Pancreas (tissue), 10 donors: ENCODE data around the gene ZNF765. TPM values are rescaled to one million over a fixed set of nuclear protein-coding genes. Genes with fewer than 3 reads are reported as not detected.
"Not testable (repeated sequence)": the region's sequence is repeated elsewhere in the genome, so short reads cannot be mapped to it uniquely, and the experiment has no call there.

Experiments
- ATAC-seq, 4 donors: fragments of 200-7000 bp; cut with Tn5 transposase; one replicate each; pipeline versions ENCODE4 v1.8.0 to v1.9.1; 2020; ENCODE audit warnings: mild to moderate bottlenecking in 4 of 4, moderate library complexity in 4 of 4
- DNase-seq, 6 donors: peaks; one replicate each; pipeline ENCODE4 v3.0.0-alpha.2; 2020
- FAIRE-seq: peaks from 2 replicates; lab custom pipeline; 2012; peaks lifted over from hg19 to GRCh38; lab: Jason Lieb, UNC
- H3K27ac ChIP-seq, 4 donors: fragments of 200-600 bp; sonication (generic); 1 replicate in 3 of 4; 2 replicates in 1 of 4; pipeline versions ENCODE4 v1.5.0 to v1.8.0; 2020
- H3K27me3 ChIP-seq, 4 donors: fragments of 200-600 bp; one replicate each; pipeline ENCODE4 v1.8.0; 2021
- H3K36me3 ChIP-seq, 3 donors: fragments of 200-600 bp; sonication (generic) in 1 of 3; one replicate each; pipeline versions ENCODE4 v1.5.0 to v1.8.0; 2020 to 2021
- H3K4me1 ChIP-seq, 3 donors: fragments of 200-600 bp; one replicate each; pipeline ENCODE4 v1.8.0; 2021
- H3K4me3 ChIP-seq, 4 donors: fragments of 200-600 bp; sonication (generic) in 2 of 4; one replicate each; pipeline versions ENCODE4 v1.5.0 to v1.8.0; 2020 to 2021
- H3K9me3 ChIP-seq, 4 donors: fragments of 200-600 bp; one replicate each; pipeline ENCODE4 v1.8.0; 2021
- WGBS, 2 donors: extraction: QIAGEN DNeasy Blood & Tissue Kit; methylation state at CpG; one replicate each; pipeline ENCODE4 v1.1.7; 2013; 5-methylcytosine and 5-hydroxymethylcytosine counted together
- intact Hi-C, 3 donors: fragments of 100-400 bp; cut with DNase I; formaldehyde crosslinking; loops; one replicate each; pipeline versions ENCODE4 v1.11.1 to v1.14.2; 2022
- polyA plus RNA-seq, 2 donors: library from polyadenylated mRNA; stranded (reverse); fragments of 200-250 nt; gene quantifications; one replicate each; pipeline ENCODE4 v1.2.3, GENCODE V29; 2013
- total RNA-seq, 6 donors: library from RNA; stranded (reverse); fragmentation: NEBNext Ultra II Directional in 4 of 6; extraction: Animal tissue kit (Norgen Biotek cat#: 25700) in 4 of 6; gene quantifications; one replicate each; pipeline versions ENCODE4 v1.2.1 to v1.2.4, GENCODE V29; 2021 to 2023
- TF ChIP-seq, protein P1 (sequence below), 4 donors: fragments of 200-600 bp; sonication (generic) in 3 of 4; IDR thresholded peaks; one replicate each; pipeline versions ENCODE4 v1.5.0 to v1.8.0; 2021; ENCODE audit warnings: antibody characterized with exemption in 4 of 4
- donor health status: healthy with polysubstance abuse.
- donor health status: DM: no; HTN: no; CAD: no; lungs with moderate emphysema.
- donor health status: DM: no; HTN: no; CAD: no.
- donor health status: control.
- donor health status: control.
- donor health status: Bipolar disorder and iron deficiency.
- donor health status: DM: yes; HTN: yes; CAD: no.
- donor health status: DM: no; HTN: no; CAD: no.
- donor health status: DM: no; HTN: no; CAD: no.
- donor health status: DM: yes; HTN: yes; CAD: no.

ZNF765 gene
- total and polyA plus RNA-seq, 8 donors, result 3.5 to 10.1 (median 5.6) TPM

DNA sequence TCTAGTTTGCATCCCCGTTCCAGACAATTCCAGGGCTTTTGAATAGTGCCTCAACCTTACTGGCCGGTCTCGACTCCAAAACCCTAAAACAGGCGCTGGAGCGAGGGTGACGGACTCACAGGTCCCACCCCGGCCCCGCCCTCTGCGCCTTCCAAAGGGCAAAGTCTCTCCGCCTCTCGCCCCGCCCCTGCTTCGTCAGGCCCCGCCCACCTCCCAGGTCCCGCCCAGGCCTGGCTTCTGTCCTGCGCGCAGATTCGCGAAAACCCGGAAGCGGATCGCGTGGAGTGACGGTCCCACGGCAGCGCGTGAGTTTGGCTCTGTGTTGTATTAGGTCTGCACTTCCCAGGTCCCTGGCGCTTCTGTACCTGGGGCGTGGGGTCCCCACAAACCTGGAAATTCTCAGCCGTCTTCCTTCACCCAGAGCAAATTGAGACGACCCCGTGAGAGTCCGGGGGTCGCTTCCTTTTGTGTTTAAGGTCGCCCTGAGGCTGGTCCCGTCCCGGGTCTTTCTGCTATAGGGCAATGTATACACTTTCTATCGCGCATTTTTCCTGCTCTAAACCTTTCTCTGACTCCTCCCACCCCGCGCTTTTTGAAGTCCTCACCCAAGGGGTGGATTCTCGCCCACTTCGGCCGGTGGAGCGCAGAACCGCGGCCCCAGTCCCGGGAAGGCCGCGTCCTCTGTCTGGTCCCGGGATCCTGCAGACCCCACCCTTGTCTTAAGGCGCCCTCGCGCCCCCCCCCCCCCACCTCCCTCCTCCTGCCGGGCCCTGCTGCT lies 72.7 kb downstream of the ZNF765 start, which contains the start of gene ZNF813:
Gene ZNF813, plus strand, starts transcription at position 249 of the 778 bp plus-strand sequence. CDS start 16,090 bp downstream, outside the sequence.
- FAIRE-seq, result no peak
- Histone ChIP-seq H3K4me3 (peak within 1 kb of the TSS; percentile 65 to 73 (median 69)), H3K27me3 (no peaks in the 10 kb centered on the region), H3K27ac (peak within 1 kb of the TSS in 3 of 4 donors; percentile 52 to 71 (median 64)), H3K36me3 (no peaks in the 10 kb centered on the region), H3K4me1 (peaks cover 0 to 5% (median 3%) of the 10 kb centered on the region in 3 donors), H3K9me3 (no peaks in the 10 kb centered on the region)
- TF ChIP-seq, protein P1, sequence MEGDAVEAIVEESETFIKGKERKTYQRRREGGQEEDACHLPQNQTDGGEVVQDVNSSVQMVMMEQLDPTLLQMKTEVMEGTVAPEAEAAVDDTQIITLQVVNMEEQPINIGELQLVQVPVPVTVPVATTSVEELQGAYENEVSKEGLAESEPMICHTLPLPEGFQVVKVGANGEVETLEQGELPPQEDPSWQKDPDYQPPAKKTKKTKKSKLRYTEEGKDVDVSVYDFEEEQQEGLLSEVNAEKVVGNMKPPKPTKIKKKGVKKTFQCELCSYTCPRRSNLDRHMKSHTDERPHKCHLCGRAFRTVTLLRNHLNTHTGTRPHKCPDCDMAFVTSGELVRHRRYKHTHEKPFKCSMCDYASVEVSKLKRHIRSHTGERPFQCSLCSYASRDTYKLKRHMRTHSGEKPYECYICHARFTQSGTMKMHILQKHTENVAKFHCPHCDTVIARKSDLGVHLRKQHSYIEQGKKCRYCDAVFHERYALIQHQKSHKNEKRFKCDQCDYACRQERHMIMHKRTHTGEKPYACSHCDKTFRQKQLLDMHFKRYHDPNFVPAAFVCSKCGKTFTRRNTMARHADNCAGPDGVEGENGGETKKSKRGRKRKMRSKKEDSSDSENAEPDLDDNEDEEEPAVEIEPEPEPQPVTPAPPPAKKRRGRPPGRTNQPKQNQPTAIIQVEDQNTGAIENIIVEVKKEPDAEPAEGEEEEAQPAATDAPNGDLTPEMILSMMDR (IDR thresholded peaks at IDR 0.05), result no peak
- WGBS, 2 donors, result 0% methylated on average over 54 to 55 of the region's 55 CpGs
- intact Hi-C loops, result no loop called here
- DNase-seq, result peak; percentile 90 to 100 (median 96)
- peak; percentile 98 to 100 (median 100) for ATAC-seq

DNA sequence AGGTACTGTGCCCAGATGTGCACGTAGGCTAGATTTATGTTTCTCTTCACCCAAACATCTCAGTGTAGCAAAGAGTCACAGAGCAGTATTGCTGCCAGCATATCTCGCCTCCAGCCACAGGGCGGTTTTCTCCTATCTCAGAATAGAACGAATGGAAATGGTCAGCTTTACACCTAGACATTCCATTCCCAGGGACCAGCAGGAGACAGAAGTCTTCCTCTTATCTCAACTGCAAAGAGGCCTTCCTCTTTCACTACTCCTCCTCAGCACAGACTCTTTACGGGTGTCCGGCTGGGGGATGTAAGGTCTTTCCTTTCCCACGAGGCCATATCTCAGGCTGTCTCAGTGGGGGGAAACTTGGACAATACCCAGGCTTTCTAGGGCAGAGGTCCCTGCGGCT lies 73.7 kb downstream of the ZNF765 start:
- H3K27me3 ChIP-seq, ATAC-seq, H3K4me1 ChIP-seq, H3K9me3 ChIP-seq, DNase-seq, intact Hi-C loops, FAIRE-seq, H3K36me3 ChIP-seq, H3K27ac ChIP-seq: not testable (repeated sequence)
- WGBS, 2 donors, result 24 to 30% methylated on average over 8 of the region's 8 CpGs
- peak overlapping the region in 1 of 4 donors; percentile 67 for H3K4me3 ChIP-seq

DNA sequence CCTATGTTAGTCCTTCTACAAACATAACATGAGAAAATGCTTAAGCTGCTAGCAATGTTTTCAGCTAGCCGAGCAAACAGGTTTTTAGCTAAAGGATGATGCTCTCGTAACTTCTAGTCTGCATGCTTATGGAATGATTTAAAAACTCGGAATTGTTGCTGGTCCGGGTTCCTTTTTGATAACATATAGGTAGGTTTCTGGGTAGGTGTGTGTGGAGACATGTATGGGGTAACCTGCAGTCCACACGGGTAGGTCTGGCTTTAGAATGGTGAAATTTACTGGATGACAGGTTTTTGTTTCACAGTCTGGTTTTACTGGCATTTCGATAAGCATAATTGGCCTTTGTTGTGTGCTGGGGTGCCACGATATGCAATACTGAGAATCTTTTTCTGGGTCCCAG lies 77.0 kb downstream of the ZNF765 start:
- Histone ChIP-seq H3K36me3 (no peaks in the 10 kb centered on the region), H3K4me1 (peaks cover 0 to 5% (median 3%) of the 10 kb centered on the region in 3 donors), H3K4me3 (no peak overlapping the region), H3K27me3 (no peaks in the 10 kb centered on the region), H3K27ac (no peak overlapping the region), H3K9me3 (no peaks in the 10 kb centered on the region)
- ATAC-seq (no peak), FAIRE-seq (no peak), DNase-seq (no peak)
- intact Hi-C loops, result no loop called here
- WGBS, 2 donors, result 89 to 93% methylated on average over 7 of the region's 7 CpGs
- TF ChIP-seq, protein P1 (IDR thresholded peaks at IDR 0.05), result no peak

DNA sequence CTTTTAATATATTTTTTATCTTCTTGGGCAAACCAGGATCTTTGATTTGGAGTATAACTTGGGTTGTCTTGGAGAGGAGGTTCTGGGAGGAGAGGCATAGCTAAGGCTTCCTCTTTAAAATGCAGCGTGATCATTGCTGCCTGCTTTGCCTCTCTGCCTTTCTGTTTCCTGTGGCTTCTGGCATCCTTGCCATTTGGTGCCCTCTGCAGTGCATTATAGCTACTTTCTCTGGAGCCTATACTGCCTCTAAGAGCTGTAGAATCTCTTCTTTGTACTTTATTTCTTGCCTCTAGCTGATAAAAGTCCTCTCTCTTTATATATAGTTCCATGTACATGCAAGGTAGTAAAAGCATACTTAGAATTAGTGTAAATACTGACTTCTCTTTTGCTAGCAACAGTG lies 79.9 kb downstream of the ZNF765 start:
- intact Hi-C loops, result not testable (repeated sequence)

DNA sequence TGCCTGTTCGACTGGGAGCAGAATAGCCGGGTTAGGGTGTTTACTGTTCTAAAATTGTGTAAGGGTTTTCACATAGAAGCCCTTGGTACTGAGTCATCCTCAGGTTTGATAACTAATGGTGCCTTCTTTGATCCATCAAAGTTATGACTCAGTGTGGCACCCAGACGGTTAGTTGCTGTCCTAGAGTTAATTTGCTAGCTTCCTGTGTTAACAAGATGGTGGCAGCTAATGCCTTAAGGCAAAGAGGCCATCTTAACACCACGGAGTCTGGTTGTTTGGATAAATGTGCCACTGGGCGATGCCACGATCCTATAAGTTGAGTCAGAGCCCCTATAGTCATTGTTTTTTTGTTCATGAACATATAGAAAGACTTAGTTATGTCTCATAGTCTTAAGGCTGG lies 80.5 kb downstream of the ZNF765 start:
- H3K4me3 ChIP-seq, FAIRE-seq, ATAC-seq, H3K9me3 ChIP-seq, H3K27ac ChIP-seq, H3K36me3 ChIP-seq, intact Hi-C loops, DNase-seq, H3K4me1 ChIP-seq, H3K27me3 ChIP-seq: not testable (repeated sequence)
- 86 to 87% methylated on average over 6 of the region's 6 CpGs for WGBS, 2 donors

More for the DNA sequence above, 79.9 kb downstream of the ZNF765 start:
- H3K4me3 ChIP-seq, H3K27me3 ChIP-seq, H3K4me1 ChIP-seq, H3K27ac ChIP-seq, FAIRE-seq, H3K36me3 ChIP-seq, DNase-seq, H3K9me3 ChIP-seq, ATAC-seq: not testable (repeated sequence)
- 73 to 83% methylated on average over 1 of the region's 1 CpG for WGBS, 2 donors

Other genes with a start within 250 kb of the ZNF765 start
- gene ZNF347, start 236.1 kb upstream of the ZNF765 start, total RNA-seq, result 1 to 10 TPM; 4.0 to 8.6 (median 5.5) TPM
- gene ZNF347, start 236.1 kb upstream of the ZNF765 start, polyA plus RNA-seq, result 1 to 10 TPM; 2.8 to 2.9 TPM
- 1 to 10 TPM; 1.4 to 4.0 (median 1.5) TPM for gene ZNF665, start 201.8 kb upstream of the ZNF765 start, total RNA-seq
- 1 to 10 TPM; 1.4 to 1.9 TPM for gene ZNF665, start 201.8 kb upstream of the ZNF765 start, polyA plus RNA-seq
- 1 to 10 TPM; 2.6 to 9.7 (median 5.0) TPM for gene ZNF677, start 140.3 kb upstream of the ZNF765 start, total RNA-seq
- gene ZNF677, start 140.3 kb upstream of the ZNF765 start, polyA plus RNA-seq, result 1 to 10 TPM; 3.0 to 5.8 TPM
- gene VN1R2, start 136.9 kb upstream of the ZNF765 start, total RNA-seq, result not detected
- not detected for gene VN1R2, start 136.9 kb upstream of the ZNF765 start, polyA plus RNA-seq
- not detected for gene VN1R4, start 127.4 kb upstream of the ZNF765 start, total RNA-seq
- not detected for gene VN1R4, start 127.4 kb upstream of the ZNF765 start, polyA plus RNA-seq
- gene ZNF845, start 61.4 kb upstream of the ZNF765 start, total RNA-seq, result 1 to 10 TPM; 1.8 to 5.4 (median 2.8) TPM
- 1 to 10 TPM; 1.6 to 1.7 TPM for gene ZNF845, start 61.4 kb upstream of the ZNF765 start, polyA plus RNA-seq
- 10 to 100 TPM in 2 of 6 donors, 1 to 10 TPM in 4; 4.7 to 13.7 (median 7.5) TPM for gene ZNF525, start 29.4 kb upstream of the ZNF765 start, total RNA-seq
- gene ZNF525, start 29.4 kb upstream of the ZNF765 start, polyA plus RNA-seq, result 1 to 10 TPM; 4.8 to 6.4 TPM
- 1 to 10 TPM; 4.8 to 8.6 (median 5.8) TPM for gene ZNF761, start 36.8 kb downstream of the ZNF765 start, total RNA-seq
- gene ZNF761, start 36.8 kb downstream of the ZNF765 start, polyA plus RNA-seq, result 1 to 10 TPM; 7.3 to 7.5 TPM
- 1 to 10 TPM; 1.2 to 4.6 (median 2.6) TPM for gene ZNF813, start 72.6 kb downstream of the ZNF765 start, total RNA-seq
- gene ZNF813, start 72.6 kb downstream of the ZNF765 start, polyA plus RNA-seq, result under 1 TPM; 0.68 to 0.94 TPM
- 10 to 100 TPM in 5 of 6 donors, 1 to 10 TPM in 1; 9.4 to 13.2 (median 11.3) TPM for gene ZNF331, start 143.0 kb downstream of the ZNF765 start, total RNA-seq
- 10 to 100 TPM; 14.3 to 14.5 TPM for gene ZNF331, start 143.0 kb downstream of the ZNF765 start, polyA plus RNA-seq
- gene DPRX, start 236.8 kb downstream of the ZNF765 start, total RNA-seq, result not detected
- under 1 TPM in 1 of 2 donors, not detected in 1; 0.16 TPM for gene DPRX, start 236.8 kb downstream of the ZNF765 start, polyA plus RNA-seq